ENCODE measurements around the gene MKS1. TPM values are rescaled to one million over a fixed set of nuclear protein-coding genes. Genes with fewer than 3 reads are reported as not detected.

Gene MKS1
- total RNA-seq, 1 donor from 2014 or later: 10.4 TPM

Other genes starting within 250 kb of the MKS1 start
- 30.3 TPM for gene VEZF1, start 231.0 kb downstream of the MKS1 start, total RNA-seq
- 224 TPM for gene SRSF1, start 212.0 kb downstream of the MKS1 start, total RNA-seq
- 18.3 TPM for gene DYNLL2, start 135.8 kb downstream of the MKS1 start, total RNA-seq
- not detected for gene OR4D1, start 70.9 kb downstream of the MKS1 start, total RNA-seq
- gene OR4D2, start 52.3 kb downstream of the MKS1 start, total RNA-seq: not detected
- gene EPX, start 26.5 kb downstream of the MKS1 start, total RNA-seq: 0.52 TPM
- gene LPO, start 19.3 kb upstream of the MKS1 start, total RNA-seq: not detected
- gene MPO, start 61.7 kb upstream of the MKS1 start, total RNA-seq: 14.1 TPM
- gene TSPOAP1, start 109.5 kb upstream of the MKS1 start, total RNA-seq: 1.0 TPM
- 62.6 TPM for gene SUPT4H1, start 132.9 kb upstream of the MKS1 start, total RNA-seq
- not detected for gene RNF43, start 198.3 kb upstream of the MKS1 start, total RNA-seq